NCI-H1930 (cell line): ENCODE data around the gene C11orf42.

Source experiments
- DNase-seq, 2 experiments: peaks; one replicate each; lab custom pipeline; 2025; lab: John Stamatoyannopoulos, UW

Gene C11orf42

GRCh38 chr11:6258141-6258540, 52.8 kb downstream of the C11orf42 start:
- DNase-seq: no peak

- DNase-seq: no peak
These were observed 53.3 kb downstream of the C11orf42 start for GRCh38 chr11:6258571-6259081.

- DNase-seq: no peak
These were observed 54.9 kb downstream of the C11orf42 start for GRCh38 chr11:6260207-6260726.
